Upper lobe of left lung (tissue), 6 donors: ENCODE measurements around the gene MMAB. TPM values are rescaled to one million over a fixed set of nuclear protein-coding genes. Genes with fewer than 3 reads are reported as not detected.

ENCODE experiments used
- ATAC-seq, 2 donors: fragments of 200-7000 bp; cut with Tn5 transposase; one replicate each; pipeline ENCODE4 v1.9.1; 2022; ENCODE audit warnings: mild to moderate bottlenecking in 2 of 2, moderate library complexity in 2 of 2; ENCODE audit not compliant: low FRiP score in 2 of 2
- DNase-seq, 2 donors: peaks; one replicate each; pipeline ENCODE4 v3.0.0-alpha.2; 2019 to 2020
- H3K27ac ChIP-seq, 4 donors: fragments of 200-600 bp; sonication (generic); one replicate each; pipeline ENCODE4 v1.5.1; 2016 to 2019
- H3K27me3 ChIP-seq, 4 donors: fragments of 200-600 bp; sonication (generic); one replicate each; pipeline ENCODE4 v1.5.1; 2017 to 2019
- H3K36me3 ChIP-seq, 4 donors: fragments of 200-600 bp; sonication (generic); one replicate each; pipeline ENCODE4 v1.5.1; 2016 to 2019
- H3K4me1 ChIP-seq, 4 donors: fragments of 200-600 bp; sonication (generic); one replicate each; pipeline ENCODE4 v1.5.1; 2018 to 2019
- H3K4me3 ChIP-seq, 4 donors: fragments of 200-600 bp; sonication (generic); one replicate each; pipeline ENCODE4 v1.5.1; 2017 to 2019; ENCODE audit warnings: mild to moderate bottlenecking in 2 of 4, moderate library complexity in 1 of 4
- H3K9me3 ChIP-seq, 4 donors: fragments of 200-600 bp; sonication (generic); one replicate each; pipeline ENCODE4 v1.5.1; 2018 to 2019
- EP300 ChIP-seq, 4 donors: sonication (generic); formaldehyde crosslinking; IDR thresholded peaks; one replicate each; pipeline ENCODE4 v1.5.1; 2017; ENCODE audit warnings: antibody characterized with exemption in 4 of 4, control low read depth in 2 of 4
- POLR2A ChIP-seq, 4 donors: fragments of 450-650 bp; IDR thresholded peaks; one replicate each; pipeline ENCODE4 v1.5.1; 2016 to 2017; ENCODE audit warnings: antibody characterized with exemption in 4 of 4, mild to moderate bottlenecking in 2 of 4
- POLR2AphosphoS5 ChIP-seq, 2 donors: sonication (generic); formaldehyde crosslinking; IDR thresholded peaks; one replicate each; pipeline ENCODE4 v1.5.1; 2017; ENCODE audit warnings: antibody characterized with exemption in 2 of 2
- WGBS, 2 donors: methylation state at CpG; one replicate each; pipeline ENCODE4 v1.1.5; 2017 to 2018; 5-methylcytosine and 5-hydroxymethylcytosine counted together
- total RNA-seq, 6 donors: library from RNA; depleted of rRNA in 4 of 6; stranded (reverse); fragments of >200 nt in 4 of 6; gene quantifications; one replicate each; pipeline versions ENCODE4 v1.1.0 to v1.2.1, GENCODE V29; 2016 to 2021
- TF ChIP-seq, protein P1 (sequence below), 6 experiments: fragments of 450-650 bp in 4 of 6; fragments of 200-600 bp in 2 of 6; sonication (generic) in 2 of 6; IDR thresholded peaks; one replicate each; pipeline ENCODE4 v1.5.1; 2016 to 2019; ENCODE audit warnings: antibody characterized with exemption in 6 of 6
- donor health status: DM: no; HTN: no; CAD: no; lungs with moderate emphysema.
- donor health status: DM: no; HTN: yes; CAD: no; lungs with severe emphysema.

Gene MMAB
- total RNA-seq, 6 donors from 2014 or later, result 14.9 to 68.8 (median 39.2) TPM

DNA sequence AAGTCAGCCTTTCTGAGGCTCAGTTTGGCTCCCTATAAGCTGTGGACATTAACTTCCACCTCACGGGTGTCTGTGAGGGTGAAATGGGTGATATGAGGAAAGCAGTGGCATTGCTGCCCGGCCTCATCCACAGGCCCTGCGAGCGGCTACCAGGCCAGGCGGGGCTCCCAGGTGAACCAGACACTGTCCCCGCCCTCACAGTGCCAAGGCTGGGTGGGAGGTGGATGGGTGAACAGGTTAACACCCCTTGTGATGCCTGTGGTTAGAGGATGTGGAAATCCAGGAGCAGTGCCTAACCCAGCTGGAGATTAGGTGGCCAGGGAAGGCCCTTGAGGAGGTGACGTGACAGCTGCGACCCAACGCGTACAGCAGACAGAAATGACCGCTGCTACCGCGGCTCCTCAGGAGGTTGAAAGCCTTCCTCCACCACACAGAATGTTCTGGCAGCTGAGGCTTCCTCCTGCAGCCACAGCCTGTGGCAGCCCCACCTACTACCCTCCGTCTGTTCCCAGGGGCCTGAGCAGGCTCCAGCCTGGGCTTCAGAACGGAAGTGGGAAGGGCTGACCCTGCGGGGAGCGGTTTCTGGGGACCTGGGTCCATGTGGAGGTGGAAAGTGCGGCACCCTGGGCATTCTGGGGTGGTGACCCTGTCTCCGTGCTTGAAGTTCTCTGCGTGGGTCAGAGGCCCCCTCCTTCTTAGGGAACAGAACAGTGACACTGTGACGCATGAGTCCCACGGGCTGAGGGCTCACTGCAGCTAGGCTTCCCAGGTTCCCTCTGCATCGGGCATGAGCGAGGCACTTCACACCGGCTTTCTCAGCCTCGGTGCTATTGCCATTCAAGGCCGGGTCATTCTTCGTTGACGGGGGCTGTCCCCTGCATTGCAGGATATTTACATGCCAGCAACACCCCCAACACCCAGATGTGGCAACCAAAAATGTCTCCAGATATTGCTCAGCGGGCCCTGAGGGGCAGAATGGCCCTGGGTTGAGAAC, 9.7 kb downstream of the MMAB start:
- TF ChIP-seq, protein P1, sequence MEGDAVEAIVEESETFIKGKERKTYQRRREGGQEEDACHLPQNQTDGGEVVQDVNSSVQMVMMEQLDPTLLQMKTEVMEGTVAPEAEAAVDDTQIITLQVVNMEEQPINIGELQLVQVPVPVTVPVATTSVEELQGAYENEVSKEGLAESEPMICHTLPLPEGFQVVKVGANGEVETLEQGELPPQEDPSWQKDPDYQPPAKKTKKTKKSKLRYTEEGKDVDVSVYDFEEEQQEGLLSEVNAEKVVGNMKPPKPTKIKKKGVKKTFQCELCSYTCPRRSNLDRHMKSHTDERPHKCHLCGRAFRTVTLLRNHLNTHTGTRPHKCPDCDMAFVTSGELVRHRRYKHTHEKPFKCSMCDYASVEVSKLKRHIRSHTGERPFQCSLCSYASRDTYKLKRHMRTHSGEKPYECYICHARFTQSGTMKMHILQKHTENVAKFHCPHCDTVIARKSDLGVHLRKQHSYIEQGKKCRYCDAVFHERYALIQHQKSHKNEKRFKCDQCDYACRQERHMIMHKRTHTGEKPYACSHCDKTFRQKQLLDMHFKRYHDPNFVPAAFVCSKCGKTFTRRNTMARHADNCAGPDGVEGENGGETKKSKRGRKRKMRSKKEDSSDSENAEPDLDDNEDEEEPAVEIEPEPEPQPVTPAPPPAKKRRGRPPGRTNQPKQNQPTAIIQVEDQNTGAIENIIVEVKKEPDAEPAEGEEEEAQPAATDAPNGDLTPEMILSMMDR (IDR thresholded peaks at IDR 0.05), result no peak
- TF ChIP-seq POLR2AphosphoS5 (IDR thresholded peaks at IDR 0.05), result no peak
- TF ChIP-seq POLR2A (IDR thresholded peaks at IDR 0.05), result no peak
- TF ChIP-seq EP300 (IDR thresholded peaks at IDR 0.05), result no peak
- no peak overlapping the region for H3K27ac ChIP-seq
- no peak overlapping the region for H3K4me3 ChIP-seq
- no peaks in the 10 kb centered on the region for H3K4me1 ChIP-seq
- peaks cover 10 to 73% (median 42%) of the 10 kb centered on the region in 4 donors for H3K36me3 ChIP-seq
- no peaks in the 10 kb centered on the region for H3K27me3 ChIP-seq
- 93 to 95% methylated on average over 21 to 30 of the region's 30 CpGs for WGBS, 2 donors
- DNase-seq (no peak), ATAC-seq (no peak)
- H3K9me3 ChIP-seq, result peaks cover 0 to 3% (median 0%) of the 10 kb centered on the region in 4 donors

DNA sequence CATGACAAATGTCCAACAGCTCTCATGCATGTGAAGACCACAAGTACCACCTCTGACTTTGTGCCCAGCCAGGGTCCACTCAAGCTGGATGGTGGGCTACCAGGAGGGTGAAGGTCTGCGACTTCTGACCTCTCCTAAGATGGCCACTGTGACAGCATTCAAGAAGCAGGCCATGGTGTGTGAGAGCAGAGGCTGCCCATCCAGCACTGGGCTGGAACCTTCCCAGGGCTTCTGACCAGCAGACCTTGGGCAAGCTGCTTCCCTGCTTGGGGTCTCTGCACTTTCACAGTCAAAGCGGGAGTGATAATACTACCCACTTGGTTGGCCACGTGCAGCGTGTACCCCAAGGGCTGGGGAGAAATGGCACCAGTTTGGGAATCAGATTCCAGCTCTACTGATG, 10.4 kb downstream of the MMAB start:
- no peak for TF ChIP-seq POLR2A (IDR thresholded peaks at IDR 0.05)
- TF ChIP-seq, protein P1 (IDR thresholded peaks at IDR 0.05), result no peak
- Histone ChIP-seq H3K4me1 (no peaks in the 10 kb centered on the region), H3K9me3 (peaks cover 0 to 3% (median 0%) of the 10 kb centered on the region in 4 donors), H3K27me3 (no peaks in the 10 kb centered on the region), H3K4me3 (no peak overlapping the region), H3K36me3 (peaks cover 4 to 69% (median 38%) of the 10 kb centered on the region in 4 donors), H3K27ac (no peak overlapping the region)
- DNase-seq (no peak), ATAC-seq (no peak)
- WGBS, 2 donors, result 99% methylated on average over 4 of the region's 4 CpGs; no CpG with 5 or more reads in 1 of the 2 donors

DNA sequence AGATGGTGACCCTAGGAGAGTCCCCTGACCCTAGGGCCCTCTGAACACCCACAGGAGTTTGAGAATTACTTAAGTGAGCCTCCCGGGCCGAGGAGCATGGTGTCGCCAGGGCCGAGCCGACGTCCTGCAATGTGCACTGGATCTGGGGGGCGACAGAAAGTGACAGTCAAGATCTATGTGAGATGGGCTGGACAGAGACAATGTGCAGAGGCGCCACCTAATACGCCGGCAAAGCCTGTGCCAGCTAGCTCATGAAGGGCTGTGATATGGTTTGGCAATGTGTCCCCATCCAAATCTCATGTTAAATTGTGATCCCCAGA, 11.6 kb downstream of the MMAB start:
- Histone ChIP-seq H3K4me1 (no peaks in the 10 kb centered on the region), H3K36me3 (peaks cover 2 to 60% (median 32%) of the 10 kb centered on the region in 4 donors), H3K9me3 (peaks cover 0 to 3% (median 0%) of the 10 kb centered on the region in 4 donors), H3K4me3 (no peak overlapping the region), H3K27ac (no peak overlapping the region), H3K27me3 (no peaks in the 10 kb centered on the region)
- ATAC-seq, result no peak
- WGBS, 2 donors, result 94 to 96% methylated on average over 9 to 10 of the region's 10 CpGs
- no peak for DNase-seq
- TF ChIP-seq POLR2A (IDR thresholded peaks at IDR 0.05) (no peak), EP300 (IDR thresholded peaks at IDR 0.05) (no peak), POLR2AphosphoS5 (IDR thresholded peaks at IDR 0.05) (no peak)

DNA sequence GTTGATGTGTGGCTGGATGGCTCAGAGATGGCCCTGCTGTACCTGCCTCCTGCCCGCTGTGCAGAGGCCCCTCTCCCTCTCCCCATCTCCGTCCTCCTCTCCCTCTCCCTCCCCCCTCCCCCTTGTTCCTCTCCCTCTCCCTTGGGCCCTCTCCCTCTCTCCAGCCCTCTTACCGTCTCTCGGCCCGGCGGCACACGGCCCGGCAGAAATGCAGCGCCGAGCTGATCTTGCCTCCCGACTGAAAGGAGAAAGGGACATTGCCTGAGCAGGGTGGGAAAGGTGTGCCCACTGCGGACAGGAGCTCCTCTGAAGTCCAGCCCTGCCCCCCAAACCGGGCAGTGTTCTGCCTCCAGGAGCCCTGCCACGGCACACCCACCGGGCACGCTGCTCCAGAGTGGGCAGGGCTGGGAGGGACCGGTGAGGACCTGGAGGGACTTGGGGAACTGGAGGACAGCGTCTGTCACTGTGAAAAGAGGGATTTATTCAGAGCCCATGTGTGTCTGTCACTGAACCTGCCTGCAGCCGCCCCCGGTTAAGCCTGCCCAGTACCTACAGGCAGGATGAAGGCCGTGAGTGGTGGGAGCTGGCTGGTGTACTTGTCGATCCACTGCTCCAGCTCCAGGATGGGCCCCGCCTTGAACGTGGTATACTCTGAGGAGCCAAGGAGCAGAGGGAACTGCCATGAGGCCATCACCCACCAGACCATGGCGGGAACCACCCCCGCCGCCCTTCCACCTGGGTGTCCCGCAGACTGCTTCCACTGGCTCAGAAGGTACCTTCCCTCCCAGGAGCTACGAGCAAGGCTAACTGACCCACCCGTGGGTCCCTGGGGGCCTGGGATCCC, 12.2 kb downstream of the MMAB start:
- no peak overlapping the region for H3K27ac ChIP-seq
- DNase-seq, result peak in 1 of 2 donors; percentile 68
- 91 to 93% methylated on average over 10 to 26 of the region's 30 CpGs for WGBS, 2 donors
- no peak overlapping the region for H3K4me3 ChIP-seq
- no peaks in the 10 kb centered on the region for H3K27me3 ChIP-seq
- H3K9me3 ChIP-seq, result peaks cover 0 to 3% (median 0%) of the 10 kb centered on the region in 4 donors
- ATAC-seq, result no peak
- H3K36me3 ChIP-seq, result peaks cover under 1 to 55% (median 29%) of the 10 kb centered on the region in 4 donors
- no peak for TF ChIP-seq POLR2A (IDR thresholded peaks at IDR 0.05)
- TF ChIP-seq POLR2AphosphoS5 (IDR thresholded peaks at IDR 0.05), result no peak
- TF ChIP-seq, protein P1 (IDR thresholded peaks at IDR 0.05), result no peak
- TF ChIP-seq EP300 (IDR thresholded peaks at IDR 0.05), result no peak
- no peaks in the 10 kb centered on the region for H3K4me1 ChIP-seq

DNA sequence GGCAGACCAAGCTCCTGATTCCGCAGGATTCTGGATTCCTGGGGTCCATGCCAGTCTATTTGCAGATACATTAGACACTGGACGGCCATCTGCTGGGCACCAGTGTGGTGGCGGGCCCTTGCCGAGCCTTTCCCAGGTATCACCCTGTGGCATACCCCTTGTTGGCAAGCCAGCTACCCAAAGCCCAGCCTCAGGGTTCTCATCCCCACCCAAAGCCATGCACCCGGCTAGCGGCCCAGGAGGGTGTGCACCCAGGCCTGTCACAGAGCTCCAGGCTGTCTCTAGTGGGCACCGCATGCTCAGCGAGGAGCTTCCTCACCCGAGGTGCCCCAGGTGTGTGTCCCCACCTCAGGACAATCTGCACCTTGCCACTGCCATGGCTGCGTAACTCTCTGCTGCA, 13.7 kb downstream of the MMAB start:
- no peak for ATAC-seq

More for the DNA sequence above, 13.7 kb downstream of the MMAB start:
- Histone ChIP-seq H3K27me3 (no peaks in the 10 kb centered on the region), H3K4me3 (no peak overlapping the region), H3K36me3 (peaks cover 0 to 42% (median 20%) of the 10 kb centered on the region in 4 donors), H3K4me1 (no peaks in the 10 kb centered on the region), H3K9me3 (peaks cover 0 to 3% (median 0%) of the 10 kb centered on the region in 4 donors), H3K27ac (no peak overlapping the region)
- 91 to 94% methylated on average over 4 to 10 of the region's 10 CpGs for WGBS, 2 donors
- TF ChIP-seq, protein P1 (IDR thresholded peaks at IDR 0.05), result no peak
- TF ChIP-seq POLR2AphosphoS5 (IDR thresholded peaks at IDR 0.05), result no peak
- no peak for TF ChIP-seq EP300 (IDR thresholded peaks at IDR 0.05)
- no peak for TF ChIP-seq POLR2A (IDR thresholded peaks at IDR 0.05)
- DNase-seq, result peak in 1 of 2 donors; percentile 65
